ENCODE data around the gene ELMOD3. TPM values are rescaled to one million over a fixed set of nuclear protein-coding genes. Genes with fewer than 3 reads are reported as not detected.

ELMOD3 gene
- total RNA-seq, 3 donors from 2014 or later = 18.1 to 29.8 (median 23.0) TPM

GRCh38 chr2:85401844-85402243, 47.3 kb downstream of the ELMOD3 start:
- Histone ChIP-seq H3K4me3 (no peak overlapping the region), H3K36me3 (ENCODE audit: low read depth) (no peaks in the 10 kb centered on the region), H3K9me3 (peaks cover 5% of the 10 kb centered on the region), H3K4me1 (ENCODE audit: low read depth) (peaks cover 4% of the 10 kb centered on the region)
- TF ChIP-seq, protein P1, sequence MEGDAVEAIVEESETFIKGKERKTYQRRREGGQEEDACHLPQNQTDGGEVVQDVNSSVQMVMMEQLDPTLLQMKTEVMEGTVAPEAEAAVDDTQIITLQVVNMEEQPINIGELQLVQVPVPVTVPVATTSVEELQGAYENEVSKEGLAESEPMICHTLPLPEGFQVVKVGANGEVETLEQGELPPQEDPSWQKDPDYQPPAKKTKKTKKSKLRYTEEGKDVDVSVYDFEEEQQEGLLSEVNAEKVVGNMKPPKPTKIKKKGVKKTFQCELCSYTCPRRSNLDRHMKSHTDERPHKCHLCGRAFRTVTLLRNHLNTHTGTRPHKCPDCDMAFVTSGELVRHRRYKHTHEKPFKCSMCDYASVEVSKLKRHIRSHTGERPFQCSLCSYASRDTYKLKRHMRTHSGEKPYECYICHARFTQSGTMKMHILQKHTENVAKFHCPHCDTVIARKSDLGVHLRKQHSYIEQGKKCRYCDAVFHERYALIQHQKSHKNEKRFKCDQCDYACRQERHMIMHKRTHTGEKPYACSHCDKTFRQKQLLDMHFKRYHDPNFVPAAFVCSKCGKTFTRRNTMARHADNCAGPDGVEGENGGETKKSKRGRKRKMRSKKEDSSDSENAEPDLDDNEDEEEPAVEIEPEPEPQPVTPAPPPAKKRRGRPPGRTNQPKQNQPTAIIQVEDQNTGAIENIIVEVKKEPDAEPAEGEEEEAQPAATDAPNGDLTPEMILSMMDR (IDR thresholded peaks at IDR 0.05) = no peak
- intact Hi-C loops (cut with DNase I, micrococcal nuclease) = no loop called here
- DNase-seq (no peak), ATAC-seq (peak; percentile 35)

DNA sequence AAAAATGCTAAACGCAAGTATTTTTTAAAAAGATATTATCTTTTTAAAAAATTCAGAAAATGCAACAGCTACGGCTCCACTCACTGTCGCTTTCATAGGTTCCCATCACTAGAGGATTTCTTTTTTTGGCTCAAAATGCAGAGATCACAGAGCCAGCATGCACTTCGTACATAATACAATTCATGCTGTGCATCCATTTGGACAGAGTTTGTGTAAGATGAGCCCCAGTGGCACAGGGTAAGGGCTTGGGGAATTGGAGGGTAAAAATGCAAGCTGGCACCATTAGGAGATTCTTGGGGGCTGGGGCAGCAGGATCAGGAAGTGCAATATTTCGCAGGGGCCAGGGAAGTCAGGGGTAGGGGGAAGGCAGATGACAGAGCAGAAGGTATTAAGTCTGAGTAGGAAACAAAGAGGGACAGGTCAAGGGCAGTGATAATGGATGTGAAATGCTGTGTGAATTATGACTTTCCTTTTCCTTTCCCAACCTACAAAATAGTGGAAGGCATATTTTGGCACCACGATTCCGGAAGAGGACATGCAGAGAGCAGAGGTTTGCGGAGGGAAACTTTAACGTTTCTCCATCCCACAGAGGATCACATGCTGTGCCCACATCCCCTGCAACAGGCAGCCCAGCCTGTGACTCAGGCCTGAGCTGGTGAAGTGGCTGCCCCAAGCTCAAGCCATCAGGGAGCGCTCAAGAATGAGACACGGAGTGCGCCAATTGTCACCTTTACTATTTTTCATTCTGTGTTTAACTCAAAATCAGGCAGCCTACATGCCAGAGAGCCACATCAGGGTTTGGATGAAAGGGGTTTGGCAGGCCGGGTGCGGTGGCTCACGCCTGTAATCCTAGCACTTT, 50.9 kb downstream of the ELMOD3 start:
- peaks cover 21% of the 10 kb centered on the region for H3K4me1 ChIP-seq (ENCODE audit: low read depth)
- DNase-seq (peak in 1 of 3 donors; percentile 55), ATAC-seq (peak; percentile 8)
- no peaks in the 10 kb centered on the region for H3K36me3 ChIP-seq (ENCODE audit: low read depth)
- intact Hi-C loops (cut with DNase I, micrococcal nuclease) = no loop called here
- TF ChIP-seq, protein P1 (IDR thresholded peaks at IDR 0.05) = no peak
- H3K9me3 ChIP-seq = peaks cover 5% of the 10 kb centered on the region
- H3K4me3 ChIP-seq = no peak overlapping the region

- H3K4me3 ChIP-seq = no peak within 1 kb of the TSS
- H3K9me3 ChIP-seq = no peaks in the 10 kb centered on the region
- H3K36me3 ChIP-seq (ENCODE audit: low read depth) = no peaks in the 10 kb centered on the region
- H3K4me1 ChIP-seq (ENCODE audit: low read depth) = peaks cover 37% of the 10 kb centered on the region
- TF ChIP-seq, protein P1 (IDR thresholded peaks at IDR 0.05) = no peak
- intact Hi-C loops (cut with DNase I, micrococcal nuclease) = no loop called here
- peak; percentile 88 for ATAC-seq
- peak; percentile 95 to 96 (median 95) for DNase-seq
These were observed 55.4 kb downstream of the ELMOD3 start, which contains the start of gene CAPG for GRCh38 chr2:85409845-85410583. Gene CAPG (minus strand): TSS chr2:85410366. CDS start chr2:85402145, 8,221 bp downstream.

DNA sequence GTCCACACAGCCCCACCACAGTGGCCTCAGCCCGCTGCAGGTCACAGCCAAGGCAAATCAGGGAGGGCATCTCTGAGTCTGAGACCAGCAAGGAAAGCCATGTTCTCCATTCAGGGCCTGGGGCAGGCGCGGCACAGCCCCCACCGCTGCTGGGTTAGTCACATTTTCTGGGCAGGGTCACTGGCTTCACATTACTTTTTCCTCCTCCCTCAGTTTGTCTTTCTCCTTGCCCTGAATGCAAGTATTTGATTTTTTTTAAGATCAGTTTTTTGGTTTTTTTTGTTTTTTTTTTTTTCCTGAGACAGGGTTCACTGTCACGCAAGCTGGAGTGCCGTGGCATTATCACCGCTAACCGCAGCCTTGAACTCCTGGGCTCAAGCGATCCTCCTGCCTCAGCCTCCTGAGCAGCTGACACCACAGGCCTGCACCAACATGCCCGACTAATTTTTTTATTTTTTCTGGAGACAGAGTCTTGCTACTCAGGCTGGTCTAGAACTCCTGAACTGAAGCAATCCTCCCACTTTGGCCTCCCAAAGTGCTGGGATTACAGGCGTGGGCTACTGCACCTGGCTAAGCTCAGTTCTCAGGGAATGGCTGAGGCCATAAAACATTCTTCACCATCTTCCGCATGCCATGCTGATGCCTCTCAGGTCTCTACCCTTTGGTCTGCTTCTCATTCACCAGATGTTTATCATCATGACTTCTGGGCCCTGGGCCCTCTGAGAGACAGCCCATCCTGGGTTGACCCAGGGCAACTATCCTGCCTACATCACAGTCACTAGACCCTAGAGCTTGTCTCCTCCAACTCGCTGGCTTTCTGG, 56.2 kb downstream of the ELMOD3 start:
- H3K36me3 ChIP-seq (ENCODE audit: low read depth) = no peaks in the 10 kb centered on the region
- DNase-seq (peak in 1 of 3 donors; percentile 35), ATAC-seq (peak; percentile 28)
- H3K4me3 ChIP-seq = no peak overlapping the region
- H3K9me3 ChIP-seq = no peaks in the 10 kb centered on the region
- TF ChIP-seq, protein P1 (IDR thresholded peaks at IDR 0.05) = no peak
- H3K4me1 ChIP-seq (ENCODE audit: low read depth) = peaks cover 37% of the 10 kb centered on the region
- intact Hi-C loops (cut with DNase I, micrococcal nuclease) = no loop called here

DNA sequence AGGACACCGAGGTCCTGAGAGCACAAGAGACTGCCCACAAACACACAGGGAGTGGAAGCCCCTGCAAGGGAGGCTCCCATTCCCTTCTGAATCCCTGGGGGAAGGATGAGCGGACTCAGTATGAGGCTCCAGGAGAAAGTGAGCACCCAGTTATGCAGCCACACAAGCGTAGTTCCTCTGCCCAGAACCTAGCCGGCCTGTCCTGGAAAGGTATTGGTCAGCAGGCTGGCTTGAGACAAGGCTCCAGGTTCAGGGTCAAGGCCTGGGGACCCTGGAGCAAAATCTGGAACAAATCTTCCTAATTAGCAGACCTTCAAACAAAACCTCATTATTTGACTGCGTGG, 56.8 kb downstream of the ELMOD3 start:
- Histone ChIP-seq H3K36me3 (ENCODE audit: low read depth) (no peaks in the 10 kb centered on the region), H3K4me3 (no peak overlapping the region), H3K4me1 (ENCODE audit: low read depth) (peaks cover 37% of the 10 kb centered on the region), H3K9me3 (no peaks in the 10 kb centered on the region)
- TF ChIP-seq, protein P1 (IDR thresholded peaks at IDR 0.05) = no peak
- ATAC-seq (no peak), DNase-seq (peak in 1 of 3 donors; percentile 29)
- intact Hi-C loops (cut with DNase I, micrococcal nuclease) = no loop called here

Measured in mucosa of descending colon (tissue), 3 donors.